GM19467 (cell line): Measurements from ENCODE around the gene COX19.

ENCODE experiments used
- ATAC-seq: cut with Tn5 transposase; IDR thresholded peaks from one replicate; pipeline ENCODE4 v1.9.1; 2021; ENCODE audit warnings: mild to moderate bottlenecking, moderate library complexity; ENCODE audit not compliant: unreplicated experiment

Gene COX19

GRCh38 chr7:992709-993607 is 17.6 kb upstream of the COX19 start:
- peak; percentile 88 for ATAC-seq

- ATAC-seq = no peak
These were observed 16.6 kb upstream of the COX19 start for GRCh38 chr7:991729-992656.

- no peak for ATAC-seq
These were observed 15.8 kb upstream of the COX19 start for GRCh38 chr7:990933-991728.

- ATAC-seq = no peak
These were observed 15.1 kb upstream of the COX19 start for GRCh38 chr7:990352-990932.

- ATAC-seq = no peak
These were observed 13.7 kb upstream of the COX19 start for GRCh38 chr7:988963-989529.

GRCh38 chr7:988426-988911 is 13.1 kb upstream of the COX19 start:
- no peak for ATAC-seq

- ATAC-seq = no peak
These were observed 12.6 kb upstream of the COX19 start for GRCh38 chr7:987909-988308.

GRCh38 chr7:986766-987751 is 11.7 kb upstream of the COX19 start:
- no peak for ATAC-seq

- no peak for ATAC-seq
These were observed 10.8 kb upstream of the COX19 start for GRCh38 chr7:985915-986741.

GRCh38 chr7:985127-985416 is 9.7 kb upstream of the COX19 start:
- ATAC-seq = no peak

GRCh38 chr7:984361-985126 is 9.2 kb upstream of the COX19 start:
- no peak for ATAC-seq

- no peak for ATAC-seq
These were observed 8.3 kb upstream of the COX19 start for GRCh38 chr7:983616-984071.

GRCh38 chr7:983004-983615 is 7.8 kb upstream of the COX19 start, which contains the start of gene CYP2W1:
Gene CYP2W1 (plus strand): TSS chr7:983181. CDS start chr7:983212, 31 bp downstream.
- ATAC-seq = no peak

GRCh38 chr7:982511-983003 is 7.2 kb upstream of the COX19 start:
- ATAC-seq = no peak

- ATAC-seq = no peak
These were observed 6.6 kb upstream of the COX19 start for GRCh38 chr7:981793-982510.
